ENCODE results near the gene NR2C2. TPM values are rescaled to one million over a fixed set of nuclear protein-coding genes. Genes with fewer than 3 reads are reported as not detected.
A peak's percentile ranks its signal among the peaks of the same experiment; 100 is the strongest.

The NR2C2 gene
- total RNA-seq, 1 experiment from 2014 or later, result 30.2 TPM

- peaks cover 4% of the 10 kb centered on the region for H3K27me3 ChIP-seq (replicated peaks)
Observed at GRCh38 chr3:14913071-14913925, 34.1 kb upstream of the NR2C2 start.

GRCh38 chr3:14913926-14914778, 33.2 kb upstream of the NR2C2 start:
- Histone ChIP-seq H3K36me3 (no peaks in the 10 kb centered on the region), H3K27ac (no peak overlapping the region), H3K4me3 (no peak overlapping the region), H3K4me1 (replicated peaks) (no peaks in the 10 kb centered on the region), H3K27me3 (replicated peaks) (peaks cover 2% of the 10 kb centered on the region), H3K9me3 (replicated peaks) (no peaks in the 10 kb centered on the region)
- DNase-seq (ENCODE audit: low read depth in 1 of 2, low spot score in 2 of 2), result no peak

More at GRCh38 chr3:14913071-14913925, 34.1 kb upstream of the NR2C2 start:
- DNase-seq (ENCODE audit: low read depth in 1 of 2, low spot score in 2 of 2), result no peak
- H3K27ac ChIP-seq, result no peak overlapping the region
- H3K36me3 ChIP-seq, result no peaks in the 10 kb centered on the region
- H3K4me1 ChIP-seq (replicated peaks), result no peaks in the 10 kb centered on the region
- no peaks in the 10 kb centered on the region for H3K9me3 ChIP-seq (replicated peaks)
- no peak overlapping the region for H3K4me3 ChIP-seq

GRCh38 chr3:14914779-14915117, 32.6 kb upstream of the NR2C2 start:
- no peaks in the 10 kb centered on the region for H3K9me3 ChIP-seq (replicated peaks)
- H3K4me3 ChIP-seq, result no peak overlapping the region
- H3K36me3 ChIP-seq, result no peaks in the 10 kb centered on the region
- H3K27me3 ChIP-seq (replicated peaks), result no peaks in the 10 kb centered on the region; the same call in 1 of the 2 replicates
- no peaks in the 10 kb centered on the region for H3K4me1 ChIP-seq (replicated peaks)
- no peak overlapping the region for H3K27ac ChIP-seq
- DNase-seq (ENCODE audit: low read depth in 1 of 2, low spot score in 2 of 2), result no peak

GRCh38 chr3:14915636-14916222, 31.7 kb upstream of the NR2C2 start:
- no peak overlapping the region for H3K27ac ChIP-seq
- H3K4me3 ChIP-seq, result no peak overlapping the region
- no peaks in the 10 kb centered on the region for H3K9me3 ChIP-seq (replicated peaks)
- no peaks in the 10 kb centered on the region for H3K36me3 ChIP-seq
- no peak for DNase-seq (ENCODE audit: low read depth in 1 of 2, low spot score in 2 of 2)
- no peaks in the 10 kb centered on the region; the same call in 1 of the 2 replicates for H3K27me3 ChIP-seq (replicated peaks)
- peaks cover under 1% of the 10 kb centered on the region; the same call in 1 of the 2 replicates for H3K4me1 ChIP-seq (replicated peaks)

- no peak for DNase-seq (ENCODE audit: low read depth in 1 of 2, low spot score in 2 of 2)
- Histone ChIP-seq H3K27me3 (replicated peaks) (no peaks in the 10 kb centered on the region; the same call in 1 of the 2 replicates), H3K4me3 (no peak overlapping the region), H3K4me1 (replicated peaks) (peaks cover 4% of the 10 kb centered on the region; the same call in 1 of the 2 replicates), H3K9me3 (replicated peaks) (no peaks in the 10 kb centered on the region), H3K36me3 (no peaks in the 10 kb centered on the region), H3K27ac (no peak overlapping the region)
Observed at GRCh38 chr3:14918356-14918860, 29.0 kb upstream of the NR2C2 start.

- Histone ChIP-seq H3K36me3 (no peaks in the 10 kb centered on the region), H3K9me3 (replicated peaks) (no peaks in the 10 kb centered on the region), H3K27ac (no peak overlapping the region), H3K4me1 (replicated peaks) (peaks cover 4% of the 10 kb centered on the region; the same call in 1 of the 2 replicates), H3K27me3 (replicated peaks) (no peaks in the 10 kb centered on the region; the same call in 1 of the 2 replicates), H3K4me3 (no peak overlapping the region)
- no peak for DNase-seq (ENCODE audit: low read depth in 1 of 2, low spot score in 2 of 2)
Observed at GRCh38 chr3:14920536-14920935, 26.8 kb upstream of the NR2C2 start.

- peak; percentile 73 to 82 for DNase-seq (ENCODE audit: low read depth in 1 of 2, low spot score in 2 of 2)
- peaks cover 4% of the 10 kb centered on the region; the same call in 1 of the 2 replicates for H3K4me1 ChIP-seq (replicated peaks)
- H3K36me3 ChIP-seq, result no peaks in the 10 kb centered on the region
- no peaks in the 10 kb centered on the region; the same call in 1 of the 2 replicates for H3K27me3 ChIP-seq (replicated peaks)
- H3K9me3 ChIP-seq (replicated peaks), result no peaks in the 10 kb centered on the region
- no peak overlapping the region for H3K27ac ChIP-seq
- no peak overlapping the region for H3K4me3 ChIP-seq
Observed at GRCh38 chr3:14921034-14921616, 26.3 kb upstream of the NR2C2 start.

GRCh38 chr3:14921811-14922705, 25.3 kb upstream of the NR2C2 start:
- no peak for DNase-seq (ENCODE audit: low read depth in 1 of 2, low spot score in 2 of 2)

GRCh38 chr3:14922863-14923262, 24.5 kb upstream of the NR2C2 start:
- Histone ChIP-seq H3K27ac (no peak overlapping the region), H3K27me3 (replicated peaks) (no peaks in the 10 kb centered on the region), H3K4me3 (no peak overlapping the region), H3K36me3 (no peaks in the 10 kb centered on the region), H3K4me1 (replicated peaks) (peaks cover 4% of the 10 kb centered on the region; the same call in 1 of the 2 replicates), H3K9me3 (replicated peaks) (no peaks in the 10 kb centered on the region)
- DNase-seq (ENCODE audit: low read depth in 1 of 2, low spot score in 2 of 2), result no peak

More at GRCh38 chr3:14921811-14922705, 25.3 kb upstream of the NR2C2 start:
- no peaks in the 10 kb centered on the region for H3K27me3 ChIP-seq (replicated peaks)
- H3K4me3 ChIP-seq, result no peak overlapping the region
- no peaks in the 10 kb centered on the region for H3K9me3 ChIP-seq (replicated peaks)
- peaks cover 4% of the 10 kb centered on the region; the same call in 1 of the 2 replicates for H3K4me1 ChIP-seq (replicated peaks)
- no peak overlapping the region for H3K27ac ChIP-seq
- H3K36me3 ChIP-seq, result no peaks in the 10 kb centered on the region

- Histone ChIP-seq H3K4me1 (replicated peaks) (peaks cover 4% of the 10 kb centered on the region; the same call in 1 of the 2 replicates), H3K27ac (no peak overlapping the region), H3K36me3 (no peaks in the 10 kb centered on the region), H3K27me3 (replicated peaks) (no peaks in the 10 kb centered on the region), H3K4me3 (no peak overlapping the region), H3K9me3 (replicated peaks) (no peaks in the 10 kb centered on the region)
- no peak for DNase-seq (ENCODE audit: low read depth in 1 of 2, low spot score in 2 of 2)
Observed at GRCh38 chr3:14923476-14923875, 23.9 kb upstream of the NR2C2 start.

GRCh38 chr3:14925729-14926591, 21.4 kb upstream of the NR2C2 start:
- Histone ChIP-seq H3K27me3 (replicated peaks) (no peaks in the 10 kb centered on the region), H3K4me1 (replicated peaks) (peaks cover 2% of the 10 kb centered on the region; the same call in 1 of the 2 replicates), H3K36me3 (no peaks in the 10 kb centered on the region), H3K27ac (no peak overlapping the region), H3K9me3 (replicated peaks) (no peaks in the 10 kb centered on the region), H3K4me3 (no peak overlapping the region)
- DNase-seq (ENCODE audit: low read depth in 1 of 2, low spot score in 2 of 2), result peak in 1 of 2 experiments; percentile 35

GRCh38 chr3:14926592-14926991, 20.8 kb upstream of the NR2C2 start:
- Histone ChIP-seq H3K27ac (no peak overlapping the region), H3K9me3 (replicated peaks) (no peaks in the 10 kb centered on the region), H3K27me3 (replicated peaks) (no peaks in the 10 kb centered on the region), H3K36me3 (no peaks in the 10 kb centered on the region), H3K4me3 (no peak overlapping the region), H3K4me1 (replicated peaks) (no peaks in the 10 kb centered on the region)
- DNase-seq (ENCODE audit: low read depth in 1 of 2, low spot score in 2 of 2), result no peak
